ENCODE measurements around the gene FBXW8. TPM values are rescaled to one million over a fixed set of nuclear protein-coding genes. Genes with fewer than 3 reads are reported as not detected.
A peak's percentile ranks its signal among the peaks of the same experiment; 100 is the strongest.

FBXW8 gene
- total RNA-seq, 1 experiment from 2014 or later, result 12.1 TPM

DNA sequence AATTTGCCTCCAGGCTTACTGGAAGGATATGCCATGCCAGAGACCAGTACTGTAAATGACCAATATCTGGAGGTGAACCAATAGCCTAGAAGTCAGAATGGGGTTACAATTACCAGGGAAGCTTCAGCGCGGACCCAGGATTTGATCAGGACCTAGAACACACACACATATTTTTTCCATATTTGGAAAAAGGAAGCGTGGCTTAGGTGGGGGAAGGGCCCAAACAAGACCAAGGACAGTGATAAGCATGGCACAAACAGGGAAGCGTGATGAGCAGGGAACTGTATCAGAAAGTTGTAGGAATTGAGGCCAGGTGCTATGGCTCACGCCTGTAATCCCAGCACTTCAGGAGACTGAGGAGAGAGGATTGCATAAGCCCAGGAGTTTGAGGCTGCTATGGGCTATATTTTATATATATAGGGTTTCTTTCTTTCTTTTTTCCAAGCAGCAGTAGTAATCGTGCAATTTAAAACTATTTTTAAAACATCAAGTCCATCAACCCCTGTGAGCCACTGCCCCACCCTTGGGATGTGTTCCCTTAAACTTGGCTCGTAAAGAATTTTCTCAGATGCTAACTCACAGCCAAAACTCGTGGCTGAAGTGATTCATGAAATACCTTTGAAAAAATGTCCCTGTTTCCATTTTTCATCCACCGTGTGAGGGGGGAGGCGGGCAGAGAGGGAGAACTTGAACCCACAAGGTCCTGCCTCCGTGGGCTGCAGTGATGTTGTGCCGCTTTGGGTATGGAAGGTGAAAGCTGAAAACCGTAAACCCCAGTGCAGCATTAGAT lies 46.2 kb upstream of the FBXW8 start:
- Histone ChIP-seq H3K9me2 (replicated peaks; ENCODE audit: low read length) (no peaks in the 10 kb centered on the region), H3K4me1 (ENCODE audit: insufficient read depth, low read length) (peaks cover 25% of the 10 kb centered on the region), H3K36me3 (ENCODE audit: low read depth, low read length) (no peaks in the 10 kb centered on the region), H3K4me2 (ENCODE audit: low read length) (peak overlapping the region; percentile 49), H3F3A (ENCODE audit: low read length, unreplicated experiment) (no peaks in the 10 kb centered on the region), H4K20me1 (ENCODE audit: low read length) (no peaks in the 10 kb centered on the region), H3K4me3 (ENCODE audit: low read length) (peak overlapping the region; percentile 34; the same call in 1 of the 2 replicates), H3K27me3 (ENCODE audit: low read length) (no peaks in the 10 kb centered on the region), H3K9ac (ENCODE audit: low read length) (no peak overlapping the region), H3K79me2 (ENCODE audit: low read length) (no peaks in the 10 kb centered on the region), H3K27ac (ENCODE audit: low read length) (peak overlapping the region; percentile 45), H2AFZ (ENCODE audit: low read length) (peak overlapping the region; percentile 58), H3K9me3 (ENCODE audit: low read length) (no peaks in the 10 kb centered on the region)
- no peak for TF ChIP-seq EZH2phosphoT487 (IDR thresholded peaks at IDR 0.05; ENCODE audit: borderline replicate concordance, low read length)
- TF ChIP-seq, protein P1, sequence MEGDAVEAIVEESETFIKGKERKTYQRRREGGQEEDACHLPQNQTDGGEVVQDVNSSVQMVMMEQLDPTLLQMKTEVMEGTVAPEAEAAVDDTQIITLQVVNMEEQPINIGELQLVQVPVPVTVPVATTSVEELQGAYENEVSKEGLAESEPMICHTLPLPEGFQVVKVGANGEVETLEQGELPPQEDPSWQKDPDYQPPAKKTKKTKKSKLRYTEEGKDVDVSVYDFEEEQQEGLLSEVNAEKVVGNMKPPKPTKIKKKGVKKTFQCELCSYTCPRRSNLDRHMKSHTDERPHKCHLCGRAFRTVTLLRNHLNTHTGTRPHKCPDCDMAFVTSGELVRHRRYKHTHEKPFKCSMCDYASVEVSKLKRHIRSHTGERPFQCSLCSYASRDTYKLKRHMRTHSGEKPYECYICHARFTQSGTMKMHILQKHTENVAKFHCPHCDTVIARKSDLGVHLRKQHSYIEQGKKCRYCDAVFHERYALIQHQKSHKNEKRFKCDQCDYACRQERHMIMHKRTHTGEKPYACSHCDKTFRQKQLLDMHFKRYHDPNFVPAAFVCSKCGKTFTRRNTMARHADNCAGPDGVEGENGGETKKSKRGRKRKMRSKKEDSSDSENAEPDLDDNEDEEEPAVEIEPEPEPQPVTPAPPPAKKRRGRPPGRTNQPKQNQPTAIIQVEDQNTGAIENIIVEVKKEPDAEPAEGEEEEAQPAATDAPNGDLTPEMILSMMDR (conservative IDR thresholded peaks at IDR 0.05; ENCODE audit: low read depth, low read length), result no peak
- TF ChIP-seq EZH2 (IDR thresholded peaks at IDR 0.05; ENCODE audit: low read length, unreplicated experiment), result no peak
- POLR2A ChIA-PET (ENCODE audit: unreplicated experiment), result interaction anchor here (0.5 kb wide), 1 partner anchor 1708 kb away, joined by 7 read pairs; no protein-coding TSS in a partner anchor
- ATAC-seq (peak; percentile 81), DNase-seq (peak; percentile 92)
- CTCF ChIA-PET, result no interaction called here
- no TSS peak for BruUV-seq (replicated peaks)
- intact Hi-C loops (cut with micrococcal nuclease), result loop anchor here (5.0 kb wide), 2 partner anchors 53 to 127 kb away; partner anchors contain the start of genes RNFT2 and SPRING1

DNA sequence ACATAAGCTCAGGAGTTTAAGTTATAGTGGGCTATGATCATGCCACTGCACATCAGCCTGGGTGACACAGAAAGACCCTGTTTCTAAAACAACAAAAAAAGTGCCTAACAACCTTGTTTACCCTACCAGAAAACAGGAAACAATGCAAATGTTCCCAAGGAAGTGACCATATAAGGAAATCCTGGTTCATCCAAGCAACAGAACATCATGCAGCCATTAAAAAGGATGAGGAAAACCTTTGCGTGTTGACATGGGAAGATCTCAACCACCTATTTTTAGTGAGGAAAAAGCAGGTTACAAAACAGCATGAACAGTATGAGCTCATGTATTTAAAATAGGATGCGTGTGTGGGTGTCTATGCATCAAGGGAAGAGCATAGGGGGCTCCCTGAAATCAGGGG lies 43.2 kb upstream of the FBXW8 start:
- Histone ChIP-seq H3K9ac (ENCODE audit: low read length) (no peak overlapping the region), H3F3A (ENCODE audit: low read length, unreplicated experiment) (no peaks in the 10 kb centered on the region), H2AFZ (ENCODE audit: low read length) (no peak overlapping the region), H3K4me2 (ENCODE audit: low read length) (no peak overlapping the region), H3K27ac (ENCODE audit: low read length) (no peak overlapping the region), H3K4me1 (ENCODE audit: insufficient read depth, low read length) (peaks cover 14% of the 10 kb centered on the region), H3K9me3 (ENCODE audit: low read length) (no peaks in the 10 kb centered on the region), H4K20me1 (ENCODE audit: low read length) (no peaks in the 10 kb centered on the region), H3K27me3 (ENCODE audit: low read length) (no peaks in the 10 kb centered on the region), H3K36me3 (ENCODE audit: low read depth, low read length) (no peaks in the 10 kb centered on the region), H3K9me2 (replicated peaks; ENCODE audit: low read length) (no peaks in the 10 kb centered on the region), H3K79me2 (ENCODE audit: low read length) (no peaks in the 10 kb centered on the region), H3K4me3 (ENCODE audit: low read length) (no peak overlapping the region)
- ATAC-seq, result no peak
- ChIA-PET CTCF (no interaction called here), POLR2A (ENCODE audit: unreplicated experiment) (no interaction called here)
- intact Hi-C loops (cut with micrococcal nuclease), result no loop called here
- TF ChIP-seq EZH2 (IDR thresholded peaks at IDR 0.05; ENCODE audit: low read length, unreplicated experiment), result no peak
- DNase-seq, result no peak
- no TSS peak for BruUV-seq (replicated peaks)

DNA sequence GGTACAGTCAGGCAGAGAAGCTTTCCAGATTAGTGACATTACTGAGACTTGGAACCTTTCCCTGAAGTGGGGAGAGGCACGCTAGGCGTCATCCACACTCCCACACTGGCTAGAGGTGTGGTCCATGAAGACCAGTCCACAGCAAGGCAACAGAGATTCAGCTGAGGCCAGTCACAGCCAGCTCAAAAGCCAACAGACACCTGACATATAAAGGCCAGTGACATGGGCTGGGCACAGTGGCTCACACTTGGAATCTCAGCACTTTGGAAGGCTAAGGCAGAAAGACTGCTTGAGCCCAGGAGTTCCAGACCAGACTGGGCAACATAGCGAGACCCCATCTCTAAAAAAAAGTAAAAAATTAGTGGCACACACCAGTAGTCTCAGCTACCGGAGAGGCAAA lies 40.4 kb upstream of the FBXW8 start:
- Histone ChIP-seq H3K27me3 (ENCODE audit: low read length) (no peaks in the 10 kb centered on the region), H3K36me3 (ENCODE audit: low read depth, low read length) (no peaks in the 10 kb centered on the region), H3K9ac (ENCODE audit: low read length) (no peak overlapping the region), H3K9me2 (replicated peaks; ENCODE audit: low read length) (no peaks in the 10 kb centered on the region), H3K79me2 (ENCODE audit: low read length) (no peaks in the 10 kb centered on the region), H3K9me3 (ENCODE audit: low read length) (no peaks in the 10 kb centered on the region), H2AFZ (ENCODE audit: low read length) (no peak overlapping the region), H3K27ac (ENCODE audit: low read length) (no peak overlapping the region), H3F3A (ENCODE audit: low read length, unreplicated experiment) (no peaks in the 10 kb centered on the region), H3K4me1 (ENCODE audit: insufficient read depth, low read length) (no peaks in the 10 kb centered on the region), H4K20me1 (ENCODE audit: low read length) (no peaks in the 10 kb centered on the region), H3K4me3 (ENCODE audit: low read length) (no peak overlapping the region), H3K4me2 (ENCODE audit: low read length) (no peak overlapping the region)
- POLR2A ChIA-PET (ENCODE audit: unreplicated experiment), result interaction anchor here (0.7 kb wide), 1 partner anchor 9 kb away, joined by 3 read pairs; no protein-coding TSS in a partner anchor
- CTCF ChIA-PET, result no interaction called here
- BruUV-seq (replicated peaks), result no TSS peak
- DNase-seq, result no peak
- ATAC-seq, result no peak
- TF ChIP-seq, protein P1 (conservative IDR thresholded peaks at IDR 0.05; ENCODE audit: low read depth, low read length), result no peak
- TF ChIP-seq EZH2phosphoT487 (IDR thresholded peaks at IDR 0.05; ENCODE audit: borderline replicate concordance, low read length) (no peak), EZH2 (IDR thresholded peaks at IDR 0.05; ENCODE audit: low read length, unreplicated experiment) (no peak)
- intact Hi-C loops (cut with micrococcal nuclease), result no loop called here
